HepG2 (cell line): ENCODE measurements around the gene CHRM5. TPM values are rescaled to one million over a fixed set of nuclear protein-coding genes. Genes with fewer than 3 reads are reported as not detected.

Experiments
- DMAP1 ChIP-seq: IDR thresholded peaks from 2 replicates; pipeline ENCODE4 v1.6.1; 2016
- MAFF ChIP-seq: IDR thresholded peaks from 2 replicates; pipeline ENCODE4 v1.6.1; 2011; ENCODE audit warnings: low read depth, low read length, improper control_type of control experiment
- THAP8 ChIP-seq: sonication (generic); formaldehyde crosslinking; IDR thresholded peaks from 2 replicates; pipeline ENCODE4 v1.5.1; 2020; ENCODE audit warnings: missing genetic modification reagents, mild to moderate bottlenecking, borderline replicate concordance
- TOPORS ChIP-seq: sonication (generic); formaldehyde crosslinking; IDR thresholded peaks from 2 replicates; pipeline ENCODE4 v1.8.0; 2023; ENCODE audit warnings: mild to moderate bottlenecking, missing genetic modification reagents
- ZFP41 ChIP-seq: sonication (generic); formaldehyde crosslinking; IDR thresholded peaks from 2 replicates; pipeline ENCODE4 v1.4.0; 2020; ENCODE audit warnings: mild to moderate bottlenecking, missing genetic modification reagents, borderline replicate concordance
- ZFP62 ChIP-seq: sonication (generic); formaldehyde crosslinking; IDR thresholded peaks from 2 replicates; pipeline ENCODE4 v1.4.0; 2020; ENCODE audit warnings: missing genetic modification reagents
- ZNF441 ChIP-seq: sonication (generic); formaldehyde crosslinking; IDR thresholded peaks from 2 replicates; pipeline ENCODE4 v1.7.0; 2021; ENCODE audit warnings: missing genetic modification reagents, borderline replicate concordance
- ZNF777 ChIP-seq: sonication (generic); formaldehyde crosslinking; IDR thresholded peaks from 2 replicates; pipeline ENCODE4 v1.4.0; 2020; ENCODE audit warnings: missing genetic modification reagents
- ZSCAN21 ChIP-seq: sonication (generic); formaldehyde crosslinking; IDR thresholded peaks from 2 replicates; pipeline ENCODE4 v1.8.0; 2022; ENCODE audit warnings: mild to moderate bottlenecking, missing genetic modification reagents, moderate library complexity, borderline replicate concordance
- polyA plus RNA-seq, 8 experiments: library from polyadenylated mRNA; depleted of rRNA in 3 of 8; stranded (reverse) in 7 of 8; unstranded in 1 of 8; fragments of >200 nt; fragmentation: Illumina TruSeq in 4 of 8; extraction: Trizol in 4 of 8; gene quantifications; 2 replicates each; pipeline versions ENCODE4 v1.2.1 to v1.2.3, GENCODE V29; 2011 to 2016; ENCODE audit warnings: low read depth in 4 of 8, missing spikeins in 1 of 8, mixed read lengths in 1 of 8; ENCODE audit not compliant: insufficient read depth in 1 of 8
- total RNA-seq, 5 experiments: library from RNA; depleted of rRNA; stranded (reverse); fragments of >200 nt; fragmentation: Illumina TruSeq; extraction: Trizol; gene quantifications; 2 replicates each; pipeline ENCODE4 v1.2.3, GENCODE V29; 2016; ENCODE audit warnings: low read depth in 1 of 5
- TF ChIP-seq, protein P1 (sequence below): sonication (generic); formaldehyde crosslinking; IDR thresholded peaks from one replicate; pipeline ENCODE4 v1.5.1; 2020; ENCODE audit warnings: mild to moderate bottlenecking, missing genetic modification reagents; ENCODE audit errors: not compliant biosample characterization
- TF ChIP-seq, protein P2 (sequence below): sonication (generic); formaldehyde crosslinking; IDR thresholded peaks from 2 replicates; pipeline ENCODE4 v1.4.0; 2020; ENCODE audit warnings: mild to moderate bottlenecking, missing genetic modification reagents, borderline replicate concordance
- TF ChIP-seq, protein P3 (sequence below): sonication (generic); formaldehyde crosslinking; conservative IDR thresholded peaks from 2 replicates; pipeline ENCODE4 v1.4.0; 2020; ENCODE audit warnings: missing genetic modification reagents
- TF ChIP-seq, protein P4 (sequence below): sonication (generic); formaldehyde crosslinking; IDR thresholded peaks from 2 replicates; pipeline ENCODE4 v1.4.0; 2020; ENCODE audit warnings: missing genetic modification reagents

Gene CHRM5
- total and polyA plus RNA-seq, 2 of the 13 experiments (the other 11 are each of a cell fraction or from before 2014, with no cell fraction given): not detected

GRCh38 chr15:34038023-34038870, 70.0 kb downstream of the CHRM5 start (continued):
- TF ChIP-seq, protein P1, sequence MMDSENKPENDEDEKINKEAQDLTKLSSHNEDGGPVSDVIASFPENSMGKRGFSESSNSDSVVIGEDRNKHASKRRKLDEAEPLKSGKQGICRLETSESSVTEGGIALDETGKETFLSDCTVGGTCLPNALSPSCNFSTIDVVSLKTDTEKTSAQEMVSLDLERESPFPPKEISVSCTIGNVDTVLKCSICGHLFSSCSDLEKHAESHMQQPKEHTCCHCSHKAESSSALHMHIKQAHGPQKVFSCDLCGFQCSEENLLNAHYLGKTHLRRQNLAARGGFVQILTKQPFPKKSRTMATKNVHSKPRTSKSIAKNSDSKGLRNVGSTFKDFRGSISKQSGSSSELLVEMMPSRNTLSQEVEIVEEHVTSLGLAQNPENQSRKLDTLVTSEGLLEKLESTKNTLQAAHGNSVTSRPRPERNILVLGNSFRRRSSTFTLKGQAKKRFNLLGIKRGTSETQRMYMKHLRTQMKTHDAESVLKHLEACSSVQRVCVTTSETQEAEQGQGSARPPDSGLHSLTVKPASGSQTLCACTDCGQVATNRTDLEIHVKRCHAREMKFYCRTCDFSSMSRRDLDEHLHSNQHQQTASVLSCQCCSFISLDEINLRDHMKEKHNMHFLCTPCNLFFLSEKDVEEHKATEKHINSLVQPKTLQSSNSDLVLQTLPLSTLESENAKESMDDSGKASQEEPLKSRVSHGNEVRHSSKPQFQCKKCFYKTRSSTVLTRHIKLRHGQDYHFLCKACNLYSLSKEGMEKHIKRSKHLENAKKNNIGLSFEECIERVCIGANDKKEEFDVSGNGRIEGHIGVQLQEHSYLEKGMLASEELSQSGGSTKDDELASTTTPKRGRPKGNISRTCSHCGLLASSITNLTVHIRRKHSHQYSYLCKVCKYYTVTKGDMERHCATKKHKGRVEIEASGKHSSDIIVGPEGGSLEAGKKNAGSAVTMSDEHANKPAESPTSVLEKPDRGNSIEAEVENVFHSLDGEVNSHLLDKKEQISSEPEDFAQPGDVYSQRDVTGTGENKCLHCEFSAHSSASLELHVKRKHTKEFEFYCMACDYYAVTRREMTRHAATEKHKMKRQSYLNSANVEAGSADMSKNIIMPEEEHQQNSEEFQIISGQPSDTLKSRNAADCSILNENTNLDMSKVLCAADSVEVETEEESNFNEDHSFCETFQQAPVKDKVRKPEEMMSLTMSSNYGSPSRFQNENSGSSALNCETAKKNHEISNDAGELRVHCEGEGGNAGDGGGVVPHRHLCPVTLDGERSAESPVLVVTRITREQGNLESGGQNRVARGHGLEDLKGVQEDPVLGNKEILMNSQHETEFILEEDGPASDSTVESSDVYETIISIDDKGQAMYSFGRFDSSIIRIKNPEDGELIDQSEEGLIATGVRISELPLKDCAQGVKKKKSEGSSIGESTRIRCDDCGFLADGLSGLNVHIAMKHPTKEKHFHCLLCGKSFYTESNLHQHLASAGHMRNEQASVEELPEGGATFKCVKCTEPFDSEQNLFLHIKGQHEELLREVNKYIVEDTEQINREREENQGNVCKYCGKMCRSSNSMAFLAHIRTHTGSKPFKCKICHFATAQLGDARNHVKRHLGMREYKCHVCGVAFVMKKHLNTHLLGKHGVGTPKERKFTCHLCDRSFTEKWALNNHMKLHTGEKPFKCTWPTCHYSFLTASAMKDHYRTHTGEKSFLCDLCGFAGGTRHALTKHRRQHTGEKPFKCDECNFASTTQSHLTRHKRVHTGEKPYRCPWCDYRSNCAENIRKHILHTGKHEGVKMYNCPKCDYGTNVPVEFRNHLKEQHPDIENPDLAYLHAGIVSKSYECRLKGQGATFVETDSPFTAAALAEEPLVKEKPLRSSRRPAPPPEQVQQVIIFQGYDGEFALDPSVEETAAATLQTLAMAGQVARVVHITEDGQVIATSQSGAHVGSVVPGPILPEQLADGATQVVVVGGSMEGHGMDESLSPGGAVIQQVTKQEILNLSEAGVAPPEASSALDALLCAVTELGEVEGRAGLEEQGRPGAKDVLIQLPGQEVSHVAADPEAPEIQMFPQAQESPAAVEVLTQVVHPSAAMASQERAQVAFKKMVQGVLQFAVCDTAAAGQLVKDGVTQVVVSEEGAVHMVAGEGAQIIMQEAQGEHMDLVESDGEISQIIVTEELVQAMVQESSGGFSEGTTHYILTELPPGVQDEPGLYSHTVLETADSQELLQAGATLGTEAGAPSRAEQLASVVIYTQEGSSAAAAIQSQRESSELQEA: no peak
- TF ChIP-seq DMAP1 (CRISPR knock-in tag): peak; percentile 51; the same call in 1 of the 2 replicates
- no peak for TF ChIP-seq ZFP62 (CRISPR knock-in tag)
- TF ChIP-seq ZSCAN21 (CRISPR knock-in tag): peak; percentile 71; the same call in 1 of the 2 replicates
- TF ChIP-seq ZFP41 (CRISPR knock-in tag): no peak
- peak; percentile 36; the same call in 1 of the 2 replicates for TF ChIP-seq ZNF777 (CRISPR knock-in tag)
- TF ChIP-seq ZNF441 (CRISPR knock-in tag): peak; percentile 79; the same call in 1 of the 2 replicates
- TF ChIP-seq, protein P2, sequence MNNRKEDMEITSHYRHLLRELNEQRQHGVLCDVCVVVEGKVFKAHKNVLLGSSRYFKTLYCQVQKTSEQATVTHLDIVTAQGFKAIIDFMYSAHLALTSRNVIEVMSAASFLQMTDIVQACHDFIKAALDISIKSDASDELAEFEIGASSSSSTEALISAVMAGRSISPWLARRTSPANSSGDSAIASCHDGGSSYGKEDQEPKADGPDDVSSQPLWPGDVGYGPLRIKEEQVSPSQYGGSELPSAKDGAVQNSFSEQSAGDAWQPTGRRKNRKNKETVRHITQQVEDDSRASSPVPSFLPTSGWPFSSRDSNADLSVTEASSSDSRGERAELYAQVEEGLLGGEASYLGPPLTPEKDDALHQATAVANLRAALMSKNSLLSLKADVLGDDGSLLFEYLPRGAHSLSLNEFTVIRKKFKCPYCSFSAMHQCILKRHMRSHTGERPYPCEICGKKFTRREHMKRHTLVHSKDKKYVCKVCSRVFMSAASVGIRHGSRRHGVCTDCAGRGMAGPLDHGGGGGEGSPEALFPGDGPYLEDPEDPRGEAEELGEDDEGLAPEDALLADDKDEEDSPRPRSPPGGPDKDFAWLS (CRISPR knock-in tag): no peak
- no peak for TF ChIP-seq MAFF
- TF ChIP-seq TOPORS: peak; percentile 78
- TF ChIP-seq THAP8: no peak
- TF ChIP-seq, protein P3, sequence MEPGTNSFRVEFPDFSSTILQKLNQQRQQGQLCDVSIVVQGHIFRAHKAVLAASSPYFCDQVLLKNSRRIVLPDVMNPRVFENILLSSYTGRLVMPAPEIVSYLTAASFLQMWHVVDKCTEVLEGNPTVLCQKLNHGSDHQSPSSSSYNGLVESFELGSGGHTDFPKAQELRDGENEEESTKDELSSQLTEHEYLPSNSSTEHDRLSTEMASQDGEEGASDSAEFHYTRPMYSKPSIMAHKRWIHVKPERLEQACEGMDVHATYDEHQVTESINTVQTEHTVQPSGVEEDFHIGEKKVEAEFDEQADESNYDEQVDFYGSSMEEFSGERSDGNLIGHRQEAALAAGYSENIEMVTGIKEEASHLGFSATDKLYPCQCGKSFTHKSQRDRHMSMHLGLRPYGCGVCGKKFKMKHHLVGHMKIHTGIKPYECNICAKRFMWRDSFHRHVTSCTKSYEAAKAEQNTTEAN: peak; percentile 74
- TF ChIP-seq, protein P4, sequence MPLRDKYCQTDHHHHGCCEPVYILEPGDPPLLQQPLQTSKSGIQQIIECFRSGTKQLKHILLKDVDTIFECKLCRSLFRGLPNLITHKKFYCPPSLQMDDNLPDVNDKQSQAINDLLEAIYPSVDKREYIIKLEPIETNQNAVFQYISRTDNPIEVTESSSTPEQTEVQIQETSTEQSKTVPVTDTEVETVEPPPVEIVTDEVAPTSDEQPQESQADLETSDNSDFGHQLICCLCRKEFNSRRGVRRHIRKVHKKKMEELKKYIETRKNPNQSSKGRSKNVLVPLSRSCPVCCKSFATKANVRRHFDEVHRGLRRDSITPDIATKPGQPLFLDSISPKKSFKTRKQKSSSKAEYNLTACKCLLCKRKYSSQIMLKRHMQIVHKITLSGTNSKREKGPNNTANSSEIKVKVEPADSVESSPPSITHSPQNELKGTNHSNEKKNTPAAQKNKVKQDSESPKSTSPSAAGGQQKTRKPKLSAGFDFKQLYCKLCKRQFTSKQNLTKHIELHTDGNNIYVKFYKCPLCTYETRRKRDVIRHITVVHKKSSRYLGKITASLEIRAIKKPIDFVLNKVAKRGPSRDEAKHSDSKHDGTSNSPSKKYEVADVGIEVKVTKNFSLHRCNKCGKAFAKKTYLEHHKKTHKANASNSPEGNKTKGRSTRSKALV: no peak
